ENCODE data around the gene TEX29. TPM values are rescaled to one million over a fixed set of nuclear protein-coding genes. Genes with fewer than 3 reads are reported as not detected.

TEX29 gene
- total RNA-seq, 1 donor from 2014 or later: not detected

DNA sequence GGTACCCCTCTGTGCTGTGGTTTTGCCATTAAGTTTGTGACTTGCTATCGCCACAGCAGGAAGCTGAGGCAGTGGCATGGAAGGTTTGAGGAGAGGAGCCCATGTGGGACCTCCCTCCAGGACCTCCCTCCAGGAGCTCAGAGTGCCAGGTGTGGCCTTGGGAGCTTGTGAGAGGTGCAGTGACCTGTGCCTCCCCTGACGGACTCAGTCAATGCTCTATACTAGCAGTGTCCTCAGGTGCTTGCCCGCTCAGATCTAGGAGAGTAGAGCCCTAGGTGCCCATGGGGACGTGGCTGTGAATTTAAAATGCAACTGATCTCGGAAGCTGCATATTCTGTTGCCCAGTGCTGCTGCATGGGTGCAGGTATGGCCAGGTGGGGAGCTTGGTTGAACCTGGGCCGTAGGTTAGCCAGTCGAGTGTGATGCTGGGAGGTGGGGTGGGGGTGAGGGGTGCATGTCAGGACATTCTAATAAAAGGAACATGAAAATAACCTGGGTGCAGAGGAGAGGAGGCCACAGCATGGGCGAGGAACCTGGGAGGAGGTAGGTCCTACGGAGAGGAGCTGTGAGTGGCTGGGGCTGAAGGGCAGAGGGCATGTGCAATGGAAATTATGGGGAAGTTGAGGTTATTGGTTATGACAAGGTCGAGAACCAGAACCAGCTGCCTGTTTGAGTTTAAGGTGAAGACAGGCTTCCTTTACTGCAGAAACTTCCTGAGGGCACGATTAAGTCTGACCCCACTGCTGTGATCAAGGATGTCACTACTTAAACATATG is 41.6 kb downstream of the TEX29 start:
- Histone ChIP-seq H3K36me3 (no peaks in the 10 kb centered on the region), H3K27me3 (ENCODE audit: low read depth) (peaks cover 48% of the 10 kb centered on the region), H3K4me3 (no peak overlapping the region), H3K9me3 (replicated peaks) (no peaks in the 10 kb centered on the region), H3K4me1 (no peaks in the 10 kb centered on the region), H3K27ac (replicated peaks) (no peak overlapping the region)
- intact Hi-C loops (cut with micrococcal nuclease): no loop called here
- DNase-seq: no peak
- TF ChIP-seq, protein P1, sequence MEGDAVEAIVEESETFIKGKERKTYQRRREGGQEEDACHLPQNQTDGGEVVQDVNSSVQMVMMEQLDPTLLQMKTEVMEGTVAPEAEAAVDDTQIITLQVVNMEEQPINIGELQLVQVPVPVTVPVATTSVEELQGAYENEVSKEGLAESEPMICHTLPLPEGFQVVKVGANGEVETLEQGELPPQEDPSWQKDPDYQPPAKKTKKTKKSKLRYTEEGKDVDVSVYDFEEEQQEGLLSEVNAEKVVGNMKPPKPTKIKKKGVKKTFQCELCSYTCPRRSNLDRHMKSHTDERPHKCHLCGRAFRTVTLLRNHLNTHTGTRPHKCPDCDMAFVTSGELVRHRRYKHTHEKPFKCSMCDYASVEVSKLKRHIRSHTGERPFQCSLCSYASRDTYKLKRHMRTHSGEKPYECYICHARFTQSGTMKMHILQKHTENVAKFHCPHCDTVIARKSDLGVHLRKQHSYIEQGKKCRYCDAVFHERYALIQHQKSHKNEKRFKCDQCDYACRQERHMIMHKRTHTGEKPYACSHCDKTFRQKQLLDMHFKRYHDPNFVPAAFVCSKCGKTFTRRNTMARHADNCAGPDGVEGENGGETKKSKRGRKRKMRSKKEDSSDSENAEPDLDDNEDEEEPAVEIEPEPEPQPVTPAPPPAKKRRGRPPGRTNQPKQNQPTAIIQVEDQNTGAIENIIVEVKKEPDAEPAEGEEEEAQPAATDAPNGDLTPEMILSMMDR (IDR thresholded peaks at IDR 0.05; ENCODE audit: borderline replicate concordance): no peak

DNA sequence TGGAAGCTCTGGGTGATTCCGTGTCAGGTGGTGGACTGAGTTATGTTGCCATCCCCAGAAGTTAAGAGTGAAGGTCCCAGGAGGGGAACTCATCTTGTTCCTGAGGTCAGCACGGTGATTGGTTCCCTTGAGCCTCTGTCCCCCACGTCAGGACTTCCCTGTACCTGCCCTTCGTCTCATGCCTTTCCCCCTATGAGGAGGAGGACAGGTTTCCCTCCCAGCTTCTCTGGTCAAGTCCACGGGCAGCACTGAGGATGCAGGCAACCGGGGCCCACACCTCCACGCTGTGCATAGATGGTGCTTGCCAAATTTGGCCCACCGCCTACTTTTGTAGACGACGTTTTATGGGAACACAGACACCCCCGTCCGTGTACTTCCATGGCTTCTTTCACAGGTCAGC is 42.7 kb downstream of the TEX29 start:
- DNase-seq: no peak
- TF ChIP-seq, protein P1 (IDR thresholded peaks at IDR 0.05; ENCODE audit: borderline replicate concordance): no peak
- Histone ChIP-seq H3K4me3 (no peak overlapping the region), H3K36me3 (no peaks in the 10 kb centered on the region), H3K27ac (replicated peaks) (no peak overlapping the region), H3K4me1 (no peaks in the 10 kb centered on the region), H3K9me3 (replicated peaks) (no peaks in the 10 kb centered on the region), H3K27me3 (ENCODE audit: low read depth) (peaks cover 48% of the 10 kb centered on the region)
- intact Hi-C loops (cut with micrococcal nuclease): no loop called here

DNA sequence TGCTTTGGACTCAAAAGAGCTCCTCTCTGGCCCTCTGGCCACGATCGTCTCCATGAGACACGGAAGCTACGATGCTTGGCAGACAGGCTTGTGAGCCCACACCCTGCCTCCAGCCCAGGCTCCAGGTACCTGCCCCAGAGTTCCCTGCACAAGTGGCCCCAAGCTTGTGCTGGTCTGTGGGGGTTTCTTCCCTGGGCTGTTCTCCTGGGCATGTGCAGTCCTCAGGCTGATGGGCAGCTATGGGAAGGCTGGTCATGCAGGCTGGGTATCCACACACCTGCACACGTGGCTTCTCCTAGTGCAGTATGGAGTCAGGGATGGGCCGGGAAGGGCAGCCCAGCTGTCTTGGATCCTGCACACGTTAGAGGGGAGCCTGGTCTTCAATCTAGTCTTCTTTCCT is 43.1 kb downstream of the TEX29 start:
- Histone ChIP-seq H3K27me3 (ENCODE audit: low read depth) (peaks cover 48% of the 10 kb centered on the region), H3K9me3 (replicated peaks) (no peaks in the 10 kb centered on the region), H3K4me1 (no peaks in the 10 kb centered on the region), H3K4me3 (no peak overlapping the region), H3K27ac (replicated peaks) (no peak overlapping the region), H3K36me3 (no peaks in the 10 kb centered on the region)
- no peak for DNase-seq
- intact Hi-C loops (cut with micrococcal nuclease): no loop called here
- TF ChIP-seq, protein P1 (IDR thresholded peaks at IDR 0.05; ENCODE audit: borderline replicate concordance): no peak

DNA sequence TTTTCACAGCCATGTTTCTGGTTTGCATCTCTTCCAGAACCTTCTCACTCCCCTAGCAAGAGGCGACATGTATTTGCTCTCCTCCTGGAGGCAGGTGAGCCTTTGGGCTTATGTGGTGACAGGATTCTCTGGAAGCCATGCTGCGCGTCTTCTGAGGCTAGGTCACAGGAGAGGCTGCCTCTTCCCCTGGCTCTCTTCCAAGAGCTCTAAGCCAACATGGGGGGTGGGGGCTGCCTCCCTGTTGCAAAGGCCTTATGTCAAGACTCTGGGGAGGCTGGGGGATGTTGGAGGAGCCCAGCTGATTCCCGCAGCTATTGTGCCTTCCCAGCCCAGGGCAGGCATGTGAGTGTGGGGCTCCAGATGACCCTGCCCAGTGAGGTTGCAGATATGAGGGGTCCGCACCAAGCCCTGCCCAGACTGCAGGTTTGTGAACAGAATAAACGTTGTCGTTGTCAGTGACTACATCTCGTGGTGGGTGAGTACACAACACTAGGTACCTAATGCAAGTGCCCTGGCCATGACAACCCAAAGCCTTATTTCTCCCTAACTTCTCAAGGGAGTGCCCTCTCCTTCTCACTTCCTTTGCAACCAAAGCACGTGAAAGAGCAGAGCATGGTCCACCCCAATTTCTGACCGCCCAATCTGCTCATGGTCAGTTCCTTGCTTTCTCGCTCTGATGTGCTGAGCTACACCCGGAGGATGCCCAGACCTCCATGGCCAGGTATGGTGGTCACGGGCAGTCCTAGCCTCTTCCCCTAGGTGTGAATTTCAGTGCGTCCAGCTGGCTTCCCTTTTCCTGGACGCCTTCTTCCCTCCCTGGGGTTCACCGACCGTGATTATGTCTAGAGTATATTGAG is 44.9 kb downstream of the TEX29 start:
- peaks cover 50% of the 10 kb centered on the region for H3K27me3 ChIP-seq (ENCODE audit: low read depth)
- H3K9me3 ChIP-seq (replicated peaks): no peaks in the 10 kb centered on the region
- DNase-seq: no peak
- intact Hi-C loops (cut with micrococcal nuclease): no loop called here
- H3K4me3 ChIP-seq: no peak overlapping the region
- H3K4me1 ChIP-seq: no peaks in the 10 kb centered on the region
- H3K27ac ChIP-seq (replicated peaks): no peak overlapping the region
- no peaks in the 10 kb centered on the region for H3K36me3 ChIP-seq
- TF ChIP-seq, protein P1 (IDR thresholded peaks at IDR 0.05; ENCODE audit: borderline replicate concordance): no peak

DNA sequence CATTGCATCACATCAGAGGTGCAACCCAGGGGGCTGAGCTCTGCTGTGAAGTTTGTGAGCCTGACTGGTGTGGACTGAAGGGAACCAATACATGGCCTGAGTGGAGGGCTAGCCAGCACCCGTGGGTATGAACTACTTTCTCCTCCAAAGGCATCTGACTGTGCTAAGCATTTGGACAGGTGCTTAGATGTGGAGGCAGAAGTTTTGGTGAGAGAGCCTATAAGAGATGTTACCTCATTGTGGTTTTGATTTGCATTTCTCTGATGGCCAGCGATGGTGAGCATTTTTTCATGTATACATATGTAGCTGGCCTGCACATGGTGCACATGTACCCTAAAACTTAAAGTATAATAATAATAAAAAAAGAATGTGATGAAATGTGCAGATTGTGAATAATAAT is 46.9 kb downstream of the TEX29 start:
- intact Hi-C loops (cut with micrococcal nuclease): no loop called here

More for the DNA sequence above, 46.9 kb downstream of the TEX29 start:
- no peak overlapping the region for H3K4me3 ChIP-seq
- TF ChIP-seq, protein P1 (IDR thresholded peaks at IDR 0.05; ENCODE audit: borderline replicate concordance): no peak
- DNase-seq: no peak
- H3K36me3 ChIP-seq: no peaks in the 10 kb centered on the region
- H3K4me1 ChIP-seq: no peaks in the 10 kb centered on the region
- no peaks in the 10 kb centered on the region for H3K9me3 ChIP-seq (replicated peaks)
- H3K27ac ChIP-seq (replicated peaks): no peak overlapping the region
- H3K27me3 ChIP-seq (ENCODE audit: low read depth): peaks cover 36% of the 10 kb centered on the region

Data from left ventricle myocardium inferior (tissue), 1 donor.